Diencephalon (tissue), 1 donor: ENCODE results near the gene IFNA8. TPM values are rescaled to one million over a fixed set of nuclear protein-coding genes. Genes with fewer than 3 reads are reported as not detected.

Source experiments
- total RNA-seq: library from RNA; depleted of rRNA; stranded (reverse); fragments of >200 nt; gene quantifications from one replicate; pipeline ENCODE4 v1.2.3, GENCODE V29; 2014

IFNA8 gene
- total RNA-seq = not detected

GRCh38 chr9:21408817-21409216 is at the start of gene IFNA8:
TSS of gene IFNA8 (plus strand) at chr9:21409117. CDS start at chr9:21409177, 60 bp downstream.

GRCh38 chr9:21367957-21368356 is 41.0 kb upstream of the IFNA8 start, which contains the start of gene IFNA13:
TSS of gene IFNA13 (minus strand) at chr9:21368057. CDS start at chr9:21368010, 47 bp downstream.

DNA sequence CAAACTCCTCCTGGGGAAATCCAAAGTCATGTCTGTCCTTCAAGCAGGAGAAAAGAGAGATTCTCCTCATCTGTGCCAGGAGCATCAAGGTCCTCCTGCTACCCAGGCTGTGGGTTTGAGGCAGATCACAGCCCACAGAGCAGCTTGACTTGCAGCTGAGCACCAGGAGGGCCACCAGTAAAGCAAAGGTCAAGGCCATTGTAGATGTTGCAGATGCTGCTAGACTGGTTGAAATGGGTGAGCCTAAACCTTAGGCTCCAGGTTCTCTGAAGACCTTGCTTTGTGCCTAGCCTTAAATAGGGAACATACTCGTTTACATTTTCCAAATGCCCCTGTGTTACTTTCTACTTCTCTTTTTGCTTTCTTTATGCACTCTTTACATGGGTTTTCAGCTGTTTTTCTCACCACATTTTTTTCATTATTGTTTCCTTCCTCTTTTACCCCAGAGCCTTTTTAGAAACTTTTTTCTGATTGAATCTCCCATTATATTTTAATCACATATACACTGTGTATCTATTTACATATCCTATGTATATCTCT is 23.7 kb upstream of the IFNA8 start, which contains the start of gene IFNA2:
TSS of gene IFNA2 (minus strand) at position 268 of the 540 bp plus-strand sequence. CDS start at position 199, 69 bp downstream.

GRCh38 chr9:21440139-21440538 is 31.2 kb downstream of the IFNA8 start, which contains the start of gene IFNA1:
TSS of gene IFNA1 (plus strand) at chr9:21440439. CDS start at chr9:21440508, 69 bp downstream.

Other genes with a start within 250 kb of the IFNA8 start
- not detected for gene IFNA21, start 242.5 kb upstream of the IFNA8 start, total RNA-seq
- not detected for gene IFNA4, start 221.5 kb upstream of the IFNA8 start, total RNA-seq
- gene IFNA7, start 206.9 kb upstream of the IFNA8 start, total RNA-seq = not detected
- not detected for gene IFNA10, start 202.0 kb upstream of the IFNA8 start, total RNA-seq
- gene IFNA16, start 191.8 kb upstream of the IFNA8 start, total RNA-seq = not detected
- not detected for gene IFNA17, start 180.9 kb upstream of the IFNA8 start, total RNA-seq
- gene IFNA14, start 169.1 kb upstream of the IFNA8 start, total RNA-seq = not detected
- gene IFNA5, start 103.8 kb upstream of the IFNA8 start, total RNA-seq = not detected
- 79.1 TPM for gene KLHL9, start 73.7 kb upstream of the IFNA8 start, total RNA-seq
- gene IFNA6, start 58.2 kb upstream of the IFNA8 start, total RNA-seq = not detected
- gene IFNA13, start 41.1 kb upstream of the IFNA8 start, total RNA-seq = not detected
- gene IFNA2, start 23.7 kb upstream of the IFNA8 start, total RNA-seq = not detected
- gene IFNA1, start 31.3 kb downstream of the IFNA8 start, total RNA-seq = not detected
- gene IFNE, start 73.2 kb downstream of the IFNA8 start, total RNA-seq = not detected